ENCODE measurements around the gene PXN. TPM values are rescaled to one million over a fixed set of nuclear protein-coding genes. Genes with fewer than 3 reads are reported as not detected.
"Not testable (repeated sequence)": the region's sequence is repeated elsewhere in the genome, so short reads cannot be mapped to it uniquely, and the experiment has no call there.

Gene PXN
- total RNA-seq, 1 donor: 41.6 TPM

DNA sequence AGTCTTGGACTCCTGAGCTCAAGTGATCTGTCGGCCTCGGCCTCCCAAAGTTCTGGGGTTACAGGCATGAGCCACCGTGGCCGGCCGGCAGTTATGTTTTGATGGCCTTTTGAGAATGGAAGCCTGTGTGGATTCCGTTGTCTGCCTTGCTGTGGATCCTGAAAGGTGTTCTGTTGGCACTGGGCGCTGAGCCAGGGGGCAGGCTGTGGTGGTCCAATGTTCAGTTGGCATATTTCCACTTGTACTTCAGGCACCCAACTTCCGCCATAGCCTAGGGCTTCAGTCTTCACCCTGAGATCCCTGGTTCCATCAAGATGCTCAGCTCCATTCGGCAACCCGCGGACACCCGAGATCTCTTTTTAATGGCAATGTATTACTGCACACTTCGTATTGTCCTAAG, 58.3 kb downstream of the PXN start:
- peak; percentile 50 for DNase-seq (ENCODE audit: insufficient read length, low spot score, missing footprints)
- TF ChIP-seq, protein P1, sequence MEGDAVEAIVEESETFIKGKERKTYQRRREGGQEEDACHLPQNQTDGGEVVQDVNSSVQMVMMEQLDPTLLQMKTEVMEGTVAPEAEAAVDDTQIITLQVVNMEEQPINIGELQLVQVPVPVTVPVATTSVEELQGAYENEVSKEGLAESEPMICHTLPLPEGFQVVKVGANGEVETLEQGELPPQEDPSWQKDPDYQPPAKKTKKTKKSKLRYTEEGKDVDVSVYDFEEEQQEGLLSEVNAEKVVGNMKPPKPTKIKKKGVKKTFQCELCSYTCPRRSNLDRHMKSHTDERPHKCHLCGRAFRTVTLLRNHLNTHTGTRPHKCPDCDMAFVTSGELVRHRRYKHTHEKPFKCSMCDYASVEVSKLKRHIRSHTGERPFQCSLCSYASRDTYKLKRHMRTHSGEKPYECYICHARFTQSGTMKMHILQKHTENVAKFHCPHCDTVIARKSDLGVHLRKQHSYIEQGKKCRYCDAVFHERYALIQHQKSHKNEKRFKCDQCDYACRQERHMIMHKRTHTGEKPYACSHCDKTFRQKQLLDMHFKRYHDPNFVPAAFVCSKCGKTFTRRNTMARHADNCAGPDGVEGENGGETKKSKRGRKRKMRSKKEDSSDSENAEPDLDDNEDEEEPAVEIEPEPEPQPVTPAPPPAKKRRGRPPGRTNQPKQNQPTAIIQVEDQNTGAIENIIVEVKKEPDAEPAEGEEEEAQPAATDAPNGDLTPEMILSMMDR (IDR thresholded peaks at IDR 0.05; ENCODE audit: extremely low read depth, low read depth, low read length): no peak
- H3K27me3 ChIP-seq (ENCODE audit: insufficient read depth, low read length): no peaks in the 10 kb centered on the region
- no peak overlapping the region for H3K4me3 ChIP-seq (ENCODE audit: insufficient read depth, low read length)
- H3K9me3 ChIP-seq (ENCODE audit: low read depth, low read length): no peaks in the 10 kb centered on the region
- no peak overlapping the region for H3K4me2 ChIP-seq (ENCODE audit: insufficient read depth, low read length)
- H3K4me1 ChIP-seq (ENCODE audit: insufficient read depth, low read length): no peaks in the 10 kb centered on the region
- no peaks in the 10 kb centered on the region for H4K20me1 ChIP-seq (ENCODE audit: insufficient read depth, low read length)
- H3K79me2 ChIP-seq (ENCODE audit: insufficient read depth, low read length): peaks cover 3% of the 10 kb centered on the region
- peaks cover 37% of the 10 kb centered on the region for H3K36me3 ChIP-seq (ENCODE audit: insufficient read depth, low read length)
- H2AFZ ChIP-seq (ENCODE audit: low read length): no peak overlapping the region
- no peak overlapping the region for H3K27ac ChIP-seq (ENCODE audit: low read depth, low read length)

DNA sequence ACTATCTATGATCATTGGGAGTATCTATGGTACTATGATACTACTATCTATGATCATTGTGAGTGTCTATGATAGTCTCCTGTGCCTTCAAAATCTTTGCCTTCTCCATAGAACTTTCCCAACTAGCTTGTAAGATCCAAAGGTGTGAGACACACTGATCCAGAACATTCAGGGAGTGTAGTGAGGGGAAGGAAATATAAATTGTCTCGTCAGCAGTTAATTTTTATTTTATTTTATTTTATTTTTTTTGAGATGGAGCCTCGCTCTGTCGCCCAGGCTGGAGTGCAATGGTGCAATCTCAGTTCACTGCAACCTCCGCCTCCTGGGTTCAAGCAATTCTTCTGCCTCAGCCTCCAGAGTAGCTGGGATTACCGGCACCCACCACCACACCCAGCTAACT, 58.7 kb downstream of the PXN start:
- H2AFZ ChIP-seq (ENCODE audit: low read length); H3K27ac ChIP-seq (ENCODE audit: low read depth, low read length); H4K20me1 ChIP-seq (ENCODE audit: insufficient read depth, low read length); H3K4me3 ChIP-seq (ENCODE audit: insufficient read depth, low read length); H3K4me1 ChIP-seq (ENCODE audit: insufficient read depth, low read length); H3K4me2 ChIP-seq (ENCODE audit: insufficient read depth, low read length); H3K9me3 ChIP-seq (ENCODE audit: low read depth, low read length); DNase-seq (ENCODE audit: insufficient read length, low spot score, missing footprints); H3K79me2 ChIP-seq (ENCODE audit: insufficient read depth, low read length); H3K27me3 ChIP-seq (ENCODE audit: insufficient read depth, low read length): not testable (repeated sequence)
- peaks cover 33% of the 10 kb centered on the region for H3K36me3 ChIP-seq (ENCODE audit: insufficient read depth, low read length)

DNA sequence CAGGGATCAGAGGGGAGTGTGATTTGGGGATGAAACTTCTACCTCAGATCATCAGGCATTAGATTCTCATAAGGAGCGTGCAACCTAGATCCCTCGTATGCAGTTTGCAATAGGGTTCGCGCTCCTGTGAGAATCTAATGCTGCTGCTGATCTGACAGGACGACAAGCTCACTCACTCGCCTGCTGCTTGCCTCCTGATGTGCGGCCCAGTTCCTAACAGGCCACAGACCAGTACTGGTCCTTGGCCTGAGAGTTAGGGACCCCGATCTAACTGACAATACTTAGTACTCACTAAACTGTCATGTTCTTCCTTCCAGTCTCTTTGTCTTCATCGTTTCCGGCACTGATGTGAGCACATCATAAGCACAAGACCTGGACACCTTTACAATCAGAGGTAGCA, 59.3 kb downstream of the PXN start:
- Histone ChIP-seq H3K4me2 (ENCODE audit: insufficient read depth, low read length) (no peak overlapping the region), H3K27me3 (ENCODE audit: insufficient read depth, low read length) (no peaks in the 10 kb centered on the region), H3K4me3 (ENCODE audit: insufficient read depth, low read length) (no peak overlapping the region), H3K27ac (ENCODE audit: low read depth, low read length) (no peak overlapping the region), H2AFZ (ENCODE audit: low read length) (no peak overlapping the region), H3K36me3 (ENCODE audit: insufficient read depth, low read length) (peaks cover 28% of the 10 kb centered on the region), H3K9me3 (ENCODE audit: low read depth, low read length) (no peaks in the 10 kb centered on the region), H3K79me2 (ENCODE audit: insufficient read depth, low read length) (no peaks in the 10 kb centered on the region), H3K4me1 (ENCODE audit: insufficient read depth, low read length) (no peaks in the 10 kb centered on the region), H4K20me1 (ENCODE audit: insufficient read depth, low read length) (no peaks in the 10 kb centered on the region)
- peak; percentile 59 for DNase-seq (ENCODE audit: insufficient read length, low spot score, missing footprints)
- TF ChIP-seq, protein P1 (IDR thresholded peaks at IDR 0.05; ENCODE audit: extremely low read depth, low read depth, low read length): no peak

DNA sequence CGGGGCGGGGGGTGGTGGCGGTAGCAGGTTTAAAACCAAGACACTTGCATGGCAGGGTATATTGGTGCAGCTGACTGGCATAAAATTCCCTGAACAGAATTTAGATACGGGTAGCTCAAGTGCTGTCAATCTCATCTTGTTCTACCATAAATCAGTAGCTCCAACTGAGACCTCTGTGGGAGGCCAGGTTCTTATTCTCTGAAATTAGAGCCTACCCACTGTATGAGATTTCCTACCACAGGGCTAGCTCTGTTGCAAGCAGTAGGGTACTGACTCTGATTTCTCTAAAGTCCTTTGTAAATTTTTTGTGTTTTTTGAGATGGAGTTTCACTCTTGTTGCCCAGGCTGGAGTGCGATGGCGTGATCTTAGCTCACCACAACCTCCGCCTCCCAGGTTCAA, 61.4 kb downstream of the PXN start:
- no peak overlapping the region for H3K4me3 ChIP-seq (ENCODE audit: insufficient read depth, low read length)
- TF ChIP-seq, protein P1 (IDR thresholded peaks at IDR 0.05; ENCODE audit: extremely low read depth, low read depth, low read length): no peak
- H3K9me3 ChIP-seq (ENCODE audit: low read depth, low read length): no peaks in the 10 kb centered on the region
- H3K36me3 ChIP-seq (ENCODE audit: insufficient read depth, low read length): peaks cover 19% of the 10 kb centered on the region
- H3K27ac ChIP-seq (ENCODE audit: low read depth, low read length): no peak overlapping the region
- H3K4me1 ChIP-seq (ENCODE audit: insufficient read depth, low read length): peaks cover 4% of the 10 kb centered on the region
- H3K79me2 ChIP-seq (ENCODE audit: insufficient read depth, low read length): peaks cover 18% of the 10 kb centered on the region
- H3K4me2 ChIP-seq (ENCODE audit: insufficient read depth, low read length): no peak overlapping the region
- no peaks in the 10 kb centered on the region for H3K27me3 ChIP-seq (ENCODE audit: insufficient read depth, low read length)
- no peak overlapping the region for H2AFZ ChIP-seq (ENCODE audit: low read length)
- DNase-seq (ENCODE audit: insufficient read length, low spot score, missing footprints): no peak
- H4K20me1 ChIP-seq (ENCODE audit: insufficient read depth, low read length): peaks cover 16% of the 10 kb centered on the region

All from osteoblast (primary cell).